SK-N-SH (cell line): ENCODE results near the gene PEX14. TPM values are rescaled to one million over a fixed set of nuclear protein-coding genes. Genes with fewer than 3 reads are reported as not detected.

ENCODE experiments used
- CTCF ChIA-PET: fragments of 300-600, 350-600 bp; formaldehyde crosslinking; extraction: SDS; loops from one replicate; lab custom pipeline; 2021; lab: Yijun Ruan, JAX
- POLR2A ChIA-PET: fragments of 350-600 bp; sonication (Branson Sonifier 250); formaldehyde crosslinking; extraction: SDS; loops from one replicate; lab custom pipeline; 2020; ENCODE audit warnings: antibody characterized with exemption, inconsistent platforms; lab: Yijun Ruan, JAX
- DNase-seq: peaks from one replicate; pipeline ENCODE4 v3.0.0; 2012
- H2AFZ ChIP-seq: fragments of 200-600 bp; sonication (generic); 2 replicates; pipeline ENCODE4 v1.8.1; 2016; ENCODE audit warnings: antibody characterized with exemption, mild to moderate bottlenecking, low read depth
- H3F3A ChIP-seq: fragments of 200-600 bp; sonication (generic); replicated peaks from 2 replicates; pipeline ENCODE3; 2016; ENCODE audit warnings: antibody characterized with exemption, mild to moderate bottlenecking; ENCODE audit not compliant: insufficient read depth
- H3K27ac ChIP-seq, 2 experiments: fragments of 200-500 bp in 1 of 2; fragments of 200-600 bp in 1 of 2; sonication (Bioruptor generic) in 1 of 2; sonication (generic), shearing (Covaris generic) in 1 of 2; 2 replicates each; pipeline versions ENCODE4 v1.5.1 to v1.6.1; 2014 to 2016; ENCODE audit warnings: low read depth in 2 of 2, inconsistent platforms in 1 of 2, low read length in 1 of 2, mild to moderate bottlenecking in 1 of 2, mixed read lengths in 1 of 2
- H3K27me3 ChIP-seq: fragments of 200-600 bp; sonication (generic), shearing (Covaris generic); 2 replicates; pipeline ENCODE4 v1.6.1; 2016; ENCODE audit warnings: mixed run types; ENCODE audit not compliant: insufficient read depth
- H3K36me3 ChIP-seq, 2 experiments: fragments of 200-500 bp in 1 of 2; fragments of 200-600 bp in 1 of 2; sonication (Bioruptor generic) in 1 of 2; sonication (generic) in 1 of 2; replicated peaks in 1 of 2; 2 replicates each; pipeline versions ENCODE3 to v1.5.1; 2014 to 2016; ENCODE audit warnings: low read length in 1 of 2, mild to moderate bottlenecking in 1 of 2; ENCODE audit not compliant: insufficient read depth in 2 of 2, control insufficient read depth in 1 of 2
- H3K4me1 ChIP-seq, 2 experiments: fragments of 200-500 bp in 1 of 2; fragments of 200-600 bp in 1 of 2; sonication (Bioruptor generic) in 1 of 2; sonication (generic), shearing (Covaris generic) in 1 of 2; 2 replicates each; pipeline versions ENCODE4 v1.5.1 to v1.6.1; 2014 to 2016; ENCODE audit warnings: low read depth in 1 of 2, low read length in 1 of 2, mixed run types in 1 of 2; ENCODE audit not compliant: insufficient read depth in 2 of 2, control insufficient read depth in 1 of 2
- H3K4me2 ChIP-seq: fragments of 200-600 bp; sonication (generic), shearing (Covaris generic); 2 replicates; pipeline ENCODE4 v1.6.1; 2017; ENCODE audit warnings: mixed run types
- H3K4me3 ChIP-seq, 2 experiments: fragments of 200-500 bp in 1 of 2; fragments of 200-600 bp in 1 of 2; sonication (Bioruptor generic) in 1 of 2; sonication (generic), shearing (Covaris generic) in 1 of 2; 2 replicates each; pipeline versions ENCODE4 v1.5.1 to v1.8.1; 2014 to 2016; ENCODE audit warnings: low read depth in 2 of 2, inconsistent platforms in 1 of 2, low read length in 1 of 2, mild to moderate bottlenecking in 1 of 2, mixed read lengths in 1 of 2, moderate library complexity in 1 of 2
- H3K79me2 ChIP-seq: fragments of 200-600 bp; sonication (generic); 2 replicates; pipeline ENCODE4 v1.8.1; 2017; ENCODE audit warnings: mild to moderate bottlenecking; ENCODE audit not compliant: insufficient read depth
- H3K9ac ChIP-seq: fragments of 200-600 bp; sonication (generic); 2 replicates; pipeline ENCODE4 v1.6.1; 2017; ENCODE audit warnings: mixed run types
- H3K9me2 ChIP-seq: fragments of 200-600 bp; sonication (generic); 2 replicates; pipeline ENCODE4 v1.6.1; 2017; ENCODE audit warnings: mixed run types
- H3K9me3 ChIP-seq: fragments of 200-600 bp; sonication (generic); 2 replicates; pipeline ENCODE4 v1.6.1; 2017; ENCODE audit warnings: mixed run types, mild to moderate bottlenecking, moderate library complexity
- H4K20me1 ChIP-seq: fragments of 200-600 bp; sonication (generic); 2 replicates; pipeline ENCODE4 v1.6.1; 2017; ENCODE audit warnings: mild to moderate bottlenecking, mixed run types; ENCODE audit not compliant: insufficient read depth
- CHD2 ChIP-seq: fragments of 150-350 bp; IDR thresholded peaks from 2 replicates; pipeline ENCODE4 v1.6.1; 2018; ENCODE audit warnings: low read length; ENCODE audit not compliant: partially characterized antibody
- ELF1 ChIP-seq: IDR thresholded peaks from 2 replicates; pipeline ENCODE4 v1.4.0; 2012
- EP300 ChIP-seq, 2 experiments: IDR thresholded peaks; 2 replicates each; pipeline versions ENCODE4 v1.4.0 to v1.6.1; 2012; ENCODE audit warnings: borderline replicate concordance in 1 of 2, low read depth in 1 of 2, low read length in 1 of 2
- GABPA ChIP-seq: IDR thresholded peaks from 2 replicates; pipeline ENCODE4 v1.4.0; 2012; ENCODE audit warnings: low read depth, mild to moderate bottlenecking
- GATA2 ChIP-seq: sonication (generic); formaldehyde crosslinking; IDR thresholded peaks from 2 replicates; pipeline ENCODE4 v1.5.0; 2020; ENCODE audit warnings: mild to moderate bottlenecking, missing genetic modification reagents
- MEF2A ChIP-seq: IDR thresholded peaks from 2 replicates; pipeline ENCODE4 v1.4.0; 2012; ENCODE audit warnings: low read depth, borderline replicate concordance
- RAD21 ChIP-seq: IDR thresholded peaks from 2 replicates; pipeline ENCODE4 v1.6.1; 2012; ENCODE audit warnings: mild to moderate bottlenecking, low read length
- RXRA ChIP-seq: IDR thresholded peaks from 2 replicates; pipeline ENCODE4 v1.4.0; 2012; ENCODE audit warnings: low read depth, mild to moderate bottlenecking, borderline replicate concordance
- SMC3 ChIP-seq: IDR thresholded peaks from 2 replicates; pipeline ENCODE4 v1.6.1; 2012; ENCODE audit warnings: low read depth, low read length, improper control_type of control experiment
- YY1 ChIP-seq: IDR thresholded peaks from 2 replicates; pipeline ENCODE4 v1.4.0; 2012; ENCODE audit warnings: low read depth, mild to moderate bottlenecking
- WGBS: methylation state at CpG from one replicate; pipeline ENCODE4 v1.1.6; 2017; ENCODE audit warnings: low lambda C conversion rate; 5-methylcytosine and 5-hydroxymethylcytosine counted together
- polyA plus RNA-seq, 3 experiments: library from polyadenylated mRNA; depleted of rRNA; stranded (reverse); fragments of >200 nt; gene quantifications; 2 replicates each; pipeline ENCODE4 v1.2.3, GENCODE V29; 2012
- TF ChIP-seq, protein P1 (sequence below): IDR thresholded peaks from 2 replicates; pipeline ENCODE4 v1.6.1; 2012; ENCODE audit warnings: mild to moderate bottlenecking, low read depth, low read length, moderate library complexity
- TF ChIP-seq, protein P2 (sequence below): IDR thresholded peaks from 2 replicates; pipeline ENCODE4; 2012
- TF ChIP-seq, protein P3 (sequence below): IDR thresholded peaks from 2 replicates; pipeline ENCODE4 v1.4.0; 2012; ENCODE audit warnings: low read depth

Gene PEX14
- polyA plus RNA-seq, 1 of the 3 experiments (the other 2 are of a cell fraction) = 36.2 TPM

DNA sequence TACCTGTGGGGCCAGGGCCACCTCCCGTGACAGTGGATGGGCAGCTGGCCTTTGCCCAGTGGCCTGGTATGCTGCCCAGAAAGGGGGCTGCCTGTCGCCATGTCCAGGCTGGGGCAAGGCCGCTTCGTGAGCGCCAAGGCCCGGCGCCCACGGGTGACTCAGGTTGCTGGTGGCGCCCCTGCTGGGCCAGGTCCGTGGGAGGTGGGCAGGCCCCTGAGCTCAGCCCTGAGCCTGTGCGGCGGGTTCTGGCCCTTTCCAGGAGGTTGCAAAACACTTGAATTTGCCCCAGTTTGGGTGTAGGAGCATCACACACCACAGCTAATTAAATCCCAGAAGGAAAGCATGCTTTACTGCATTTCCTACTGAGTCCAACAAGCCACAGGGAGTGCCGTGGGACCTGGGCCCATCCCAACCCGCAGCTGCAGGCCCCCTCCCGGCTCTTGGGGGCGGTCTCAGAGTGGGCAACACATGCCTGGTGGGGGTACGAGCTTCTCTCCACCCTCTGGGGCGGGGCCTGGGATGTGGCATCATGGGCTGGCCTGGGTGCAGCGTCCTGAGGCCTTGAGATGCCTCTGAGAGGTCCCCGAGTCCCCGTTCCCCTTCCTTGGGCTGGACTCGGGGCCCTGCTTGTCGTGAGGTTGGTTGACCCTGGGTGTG is 159.8 kb downstream of the PEX14 start:
- H3K27ac ChIP-seq = no peak overlapping the region
- peak; percentile 54 for DNase-seq
- peaks cover 5 to 31% of the 10 kb centered on the region in 2 experiments; a peak in 2 of 4 replicates for H3K4me1 ChIP-seq
- H3F3A ChIP-seq = peaks cover 3% of the 10 kb centered on the region
- H3K4me2 ChIP-seq = no peak overlapping the region
- no peaks in the 10 kb centered on the region for H3K9me2 ChIP-seq
- 88% methylated on average over 3 of the region's 23 CpGs for WGBS
- H3K79me2 ChIP-seq = no peaks in the 10 kb centered on the region
- ChIA-PET CTCF (interaction anchor here (1.1 to 1.2 kb wide), 3 partner anchors 127 to 327 kb away, joined by 3 to 5 read pairs (median 3); no protein-coding TSS in a partner anchor), POLR2A (no interaction called here)
- H3K9ac ChIP-seq = no peak overlapping the region
- TF ChIP-seq ELF1 = no peak
- no peaks in the 10 kb centered on the region for H3K9me3 ChIP-seq
- H4K20me1 ChIP-seq = no peaks in the 10 kb centered on the region
- peaks cover 0 to 5% of the 10 kb centered on the region in 2 experiments for H3K36me3 ChIP-seq
- H3K27me3 ChIP-seq = no peaks in the 10 kb centered on the region
- no peak overlapping the region for H2AFZ ChIP-seq
- no peak overlapping the region for H3K4me3 ChIP-seq

DNA sequence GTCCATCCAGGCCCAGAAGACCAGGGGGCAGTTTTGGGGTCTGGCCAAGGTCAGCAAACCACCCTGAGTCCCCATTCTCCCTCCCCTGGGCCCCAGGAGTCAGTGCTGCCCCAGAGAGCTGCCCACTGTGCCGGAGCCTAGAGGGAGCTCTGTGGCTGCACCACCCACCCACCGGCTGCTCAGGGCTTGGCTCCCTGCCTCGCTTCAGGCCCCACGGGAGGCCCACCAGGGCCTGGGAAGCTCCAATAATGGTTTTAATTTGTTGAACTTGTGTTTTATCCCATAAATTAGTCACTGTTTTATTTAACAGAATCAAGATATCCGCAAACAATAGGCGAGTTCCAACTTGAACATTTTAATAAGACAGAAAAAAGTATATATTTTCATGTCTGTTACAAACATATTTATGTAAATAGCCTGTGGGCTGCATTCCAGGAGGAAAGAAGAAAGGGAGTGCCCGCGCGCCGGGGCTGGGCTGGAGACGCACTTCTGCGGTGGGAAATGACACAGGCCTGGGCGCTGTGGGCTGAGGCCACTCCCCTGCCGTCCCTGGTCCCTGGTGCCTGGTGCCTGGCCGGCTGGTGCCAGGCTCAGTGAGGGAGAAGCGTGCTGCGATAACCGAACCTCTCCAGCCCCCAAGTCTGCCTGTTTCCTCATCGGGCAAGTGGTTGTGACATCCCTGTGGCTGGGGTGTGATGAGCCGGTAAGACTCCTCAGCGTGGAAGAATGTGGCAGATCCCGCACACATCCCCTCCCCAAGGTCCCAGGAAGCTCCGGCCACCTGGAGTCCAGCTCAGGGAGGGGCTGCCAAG is 160.5 kb downstream of the PEX14 start:
- peaks cover 0 to 5% of the 10 kb centered on the region in 2 experiments for H3K36me3 ChIP-seq
- H3K79me2 ChIP-seq = no peaks in the 10 kb centered on the region
- no peak overlapping the region for H3K4me3 ChIP-seq
- ChIA-PET POLR2A (no interaction called here), CTCF (interaction anchor here (1.1 kb wide), 2 partner anchors 232 to 326 kb away, joined by 3 read pairs; no protein-coding TSS in a partner anchor)
- TF ChIP-seq, protein P1, sequence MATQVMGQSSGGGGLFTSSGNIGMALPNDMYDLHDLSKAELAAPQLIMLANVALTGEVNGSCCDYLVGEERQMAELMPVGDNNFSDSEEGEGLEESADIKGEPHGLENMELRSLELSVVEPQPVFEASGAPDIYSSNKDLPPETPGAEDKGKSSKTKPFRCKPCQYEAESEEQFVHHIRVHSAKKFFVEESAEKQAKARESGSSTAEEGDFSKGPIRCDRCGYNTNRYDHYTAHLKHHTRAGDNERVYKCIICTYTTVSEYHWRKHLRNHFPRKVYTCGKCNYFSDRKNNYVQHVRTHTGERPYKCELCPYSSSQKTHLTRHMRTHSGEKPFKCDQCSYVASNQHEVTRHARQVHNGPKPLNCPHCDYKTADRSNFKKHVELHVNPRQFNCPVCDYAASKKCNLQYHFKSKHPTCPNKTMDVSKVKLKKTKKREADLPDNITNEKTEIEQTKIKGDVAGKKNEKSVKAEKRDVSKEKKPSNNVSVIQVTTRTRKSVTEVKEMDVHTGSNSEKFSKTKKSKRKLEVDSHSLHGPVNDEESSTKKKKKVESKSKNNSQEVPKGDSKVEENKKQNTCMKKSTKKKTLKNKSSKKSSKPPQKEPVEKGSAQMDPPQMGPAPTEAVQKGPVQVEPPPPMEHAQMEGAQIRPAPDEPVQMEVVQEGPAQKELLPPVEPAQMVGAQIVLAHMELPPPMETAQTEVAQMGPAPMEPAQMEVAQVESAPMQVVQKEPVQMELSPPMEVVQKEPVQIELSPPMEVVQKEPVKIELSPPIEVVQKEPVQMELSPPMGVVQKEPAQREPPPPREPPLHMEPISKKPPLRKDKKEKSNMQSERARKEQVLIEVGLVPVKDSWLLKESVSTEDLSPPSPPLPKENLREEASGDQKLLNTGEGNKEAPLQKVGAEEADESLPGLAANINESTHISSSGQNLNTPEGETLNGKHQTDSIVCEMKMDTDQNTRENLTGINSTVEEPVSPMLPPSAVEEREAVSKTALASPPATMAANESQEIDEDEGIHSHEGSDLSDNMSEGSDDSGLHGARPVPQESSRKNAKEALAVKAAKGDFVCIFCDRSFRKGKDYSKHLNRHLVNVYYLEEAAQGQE = no peak
- TF ChIP-seq, protein P2, sequence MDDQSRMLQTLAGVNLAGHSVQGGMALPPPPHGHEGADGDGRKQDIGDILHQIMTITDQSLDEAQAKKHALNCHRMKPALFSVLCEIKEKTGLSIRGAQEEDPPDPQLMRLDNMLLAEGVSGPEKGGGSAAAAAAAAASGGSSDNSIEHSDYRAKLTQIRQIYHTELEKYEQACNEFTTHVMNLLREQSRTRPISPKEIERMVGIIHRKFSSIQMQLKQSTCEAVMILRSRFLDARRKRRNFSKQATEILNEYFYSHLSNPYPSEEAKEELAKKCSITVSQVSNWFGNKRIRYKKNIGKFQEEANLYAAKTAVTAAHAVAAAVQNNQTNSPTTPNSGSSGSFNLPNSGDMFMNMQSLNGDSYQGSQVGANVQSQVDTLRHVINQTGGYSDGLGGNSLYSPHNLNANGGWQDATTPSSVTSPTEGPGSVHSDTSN = no peak
- TF ChIP-seq, protein P3, sequence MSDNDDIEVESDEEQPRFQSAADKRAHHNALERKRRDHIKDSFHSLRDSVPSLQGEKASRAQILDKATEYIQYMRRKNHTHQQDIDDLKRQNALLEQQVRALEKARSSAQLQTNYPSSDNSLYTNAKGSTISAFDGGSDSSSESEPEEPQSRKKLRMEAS = no peak
- TF ChIP-seq MEF2A (no peak), GABPA (no peak), RXRA (no peak), YY1 (no peak), CHD2 (no peak), ELF1 (no peak), RAD21 (no peak), GATA2 (CRISPR knock-in tag) (no peak), SMC3 (no peak), EP300 (IDR thresholded peaks at IDR 0.05; ENCODE audit: borderline replicate concordance in 1 of 2, low read depth in 1 of 2, low read length in 1 of 2) (no peak)
- H2AFZ ChIP-seq = no peak overlapping the region
- no peak overlapping the region for H3K9ac ChIP-seq
- 88% methylated on average over 17 of the region's 23 CpGs for WGBS
- no peaks in the 10 kb centered on the region for H3K27me3 ChIP-seq
- H3K9me3 ChIP-seq = no peaks in the 10 kb centered on the region
- peaks cover 3% of the 10 kb centered on the region for H3F3A ChIP-seq
- no peak overlapping the region for H3K4me2 ChIP-seq
- peak; percentile 49 for DNase-seq
- peak overlapping the region in 1 of 2 experiments; percentile 34; a peak in 1 of 4 replicates for H3K27ac ChIP-seq
- H4K20me1 ChIP-seq = no peaks in the 10 kb centered on the region
- peaks cover 5 to 39% of the 10 kb centered on the region in 2 experiments; a peak in 2 of 4 replicates for H3K4me1 ChIP-seq
- no peaks in the 10 kb centered on the region for H3K9me2 ChIP-seq
